Measurements from ENCODE around the gene ZBTB44. TPM values are rescaled to one million over a fixed set of nuclear protein-coding genes. Genes with fewer than 3 reads are reported as not detected.

Gene ZBTB44
- total RNA-seq, 2 experiments from 2014 or later, result 35.0 to 39.8 TPM

DNA sequence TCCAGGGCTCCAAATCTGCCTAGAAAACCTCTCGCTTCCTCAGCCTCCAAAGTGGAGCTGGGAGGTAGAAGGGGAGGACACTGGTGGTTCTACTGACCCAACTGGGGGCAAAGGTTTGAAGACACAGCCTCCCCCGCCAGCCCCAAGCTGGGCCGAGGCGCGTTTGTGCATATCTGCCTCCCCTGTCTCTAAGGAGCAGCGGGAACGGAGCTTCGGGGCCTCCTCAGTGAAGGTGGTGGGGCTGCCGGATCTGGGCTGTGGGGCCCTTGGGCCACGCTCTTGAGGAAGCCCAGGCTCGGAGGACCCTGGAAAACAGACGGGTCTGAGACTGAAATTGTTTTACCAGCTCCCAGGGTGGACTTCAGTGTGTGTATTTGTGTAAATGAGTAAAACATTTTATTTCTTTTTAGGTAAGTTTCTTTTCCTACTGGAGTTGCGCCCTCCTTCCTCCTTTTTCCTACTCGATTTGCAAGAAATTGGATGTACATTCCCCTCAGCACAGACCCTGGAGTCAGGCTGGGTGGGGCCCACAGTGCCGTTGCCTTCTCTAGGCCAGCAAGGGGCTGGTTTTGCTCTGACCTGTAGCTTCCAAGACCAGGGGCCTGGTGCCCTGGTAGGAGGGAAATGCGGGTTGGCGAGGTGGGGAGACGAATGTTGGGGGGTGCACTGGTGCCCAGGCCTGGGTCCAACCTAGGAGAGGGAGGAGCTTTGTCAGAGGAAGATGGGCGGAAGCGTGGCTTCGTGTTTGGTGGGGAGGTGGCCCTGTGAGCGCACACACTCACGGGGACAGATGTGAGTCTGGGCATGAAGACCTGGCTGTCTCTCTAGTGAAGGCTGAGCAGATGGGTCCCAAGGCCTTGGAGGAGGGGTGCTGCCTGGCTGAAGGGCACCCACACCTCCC, 104.5 kb downstream of the ZBTB44 start:
- no peaks in the 10 kb centered on the region for H3K9me3 Mint-ChIP-seq
- CTCF ChIA-PET, result interaction anchor here (0.7 kb wide), 1 partner anchor 10 kb away, joined by 3 read pairs; no protein-coding TSS in a partner anchor
- no peaks in the 10 kb centered on the region for H3K4me1 Mint-ChIP-seq (ENCODE audit: low read depth)
- intact Hi-C loops (cut with micrococcal nuclease), result no loop called here
- H3K4me3 Mint-ChIP-seq, result no peak overlapping the region
- no peaks in the 10 kb centered on the region for H3K27me3 Mint-ChIP-seq (ENCODE audit: low read depth)
- no peak for DNase-seq
- no peaks in the 10 kb centered on the region for H3K36me3 Mint-ChIP-seq (ENCODE audit: low read depth)
- H3K27ac Mint-ChIP-seq, result no peak overlapping the region

DNA sequence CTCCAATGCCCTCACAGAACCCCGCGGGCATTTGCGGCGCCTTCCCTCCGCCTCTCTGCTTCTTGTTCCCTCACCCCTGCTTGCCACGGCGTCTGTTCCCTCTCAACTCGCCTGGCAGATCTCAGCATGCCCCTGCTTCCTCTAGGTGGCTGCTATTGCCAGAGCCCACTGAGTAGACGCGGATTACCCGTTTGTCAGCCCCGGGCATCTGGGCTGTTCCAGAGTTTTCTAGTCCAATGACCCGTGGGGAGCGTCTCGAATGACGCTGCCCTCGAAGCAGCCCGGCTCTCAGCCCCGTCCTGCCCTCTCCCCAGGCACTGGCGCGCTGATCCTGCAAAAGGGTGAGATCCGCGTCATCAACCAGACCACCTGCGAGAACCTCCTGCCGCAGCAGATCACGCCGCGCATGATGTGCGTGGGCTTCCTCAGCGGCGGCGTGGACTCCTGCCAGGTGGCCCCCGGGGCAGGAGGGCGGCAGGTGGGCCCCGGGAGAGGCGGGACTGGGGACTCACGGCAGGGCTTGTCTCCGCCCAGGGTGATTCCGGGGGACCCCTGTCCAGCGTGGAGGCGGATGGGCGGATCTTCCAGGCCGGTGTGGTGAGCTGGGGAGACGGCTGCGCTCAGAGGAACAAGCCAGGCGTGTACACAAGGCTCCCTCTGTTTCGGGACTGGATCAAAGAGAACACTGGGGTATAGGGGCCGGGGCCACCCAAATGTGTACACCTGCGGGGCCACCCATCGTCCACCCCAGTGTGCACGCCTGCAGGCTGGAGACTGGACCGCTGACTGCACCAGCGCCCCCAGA, 105.4 kb downstream of the ZBTB44 start:
- no peak for DNase-seq
- CTCF ChIA-PET, result no interaction called here
- Mint-ChIP-seq H3K27ac (no peak overlapping the region), H3K9me3 (no peaks in the 10 kb centered on the region), H3K27me3 (ENCODE audit: low read depth) (no peaks in the 10 kb centered on the region), H3K36me3 (ENCODE audit: low read depth) (no peaks in the 10 kb centered on the region), H3K4me3 (no peak overlapping the region), H3K4me1 (ENCODE audit: low read depth) (no peaks in the 10 kb centered on the region)
- intact Hi-C loops (cut with micrococcal nuclease), result no loop called here

DNA sequence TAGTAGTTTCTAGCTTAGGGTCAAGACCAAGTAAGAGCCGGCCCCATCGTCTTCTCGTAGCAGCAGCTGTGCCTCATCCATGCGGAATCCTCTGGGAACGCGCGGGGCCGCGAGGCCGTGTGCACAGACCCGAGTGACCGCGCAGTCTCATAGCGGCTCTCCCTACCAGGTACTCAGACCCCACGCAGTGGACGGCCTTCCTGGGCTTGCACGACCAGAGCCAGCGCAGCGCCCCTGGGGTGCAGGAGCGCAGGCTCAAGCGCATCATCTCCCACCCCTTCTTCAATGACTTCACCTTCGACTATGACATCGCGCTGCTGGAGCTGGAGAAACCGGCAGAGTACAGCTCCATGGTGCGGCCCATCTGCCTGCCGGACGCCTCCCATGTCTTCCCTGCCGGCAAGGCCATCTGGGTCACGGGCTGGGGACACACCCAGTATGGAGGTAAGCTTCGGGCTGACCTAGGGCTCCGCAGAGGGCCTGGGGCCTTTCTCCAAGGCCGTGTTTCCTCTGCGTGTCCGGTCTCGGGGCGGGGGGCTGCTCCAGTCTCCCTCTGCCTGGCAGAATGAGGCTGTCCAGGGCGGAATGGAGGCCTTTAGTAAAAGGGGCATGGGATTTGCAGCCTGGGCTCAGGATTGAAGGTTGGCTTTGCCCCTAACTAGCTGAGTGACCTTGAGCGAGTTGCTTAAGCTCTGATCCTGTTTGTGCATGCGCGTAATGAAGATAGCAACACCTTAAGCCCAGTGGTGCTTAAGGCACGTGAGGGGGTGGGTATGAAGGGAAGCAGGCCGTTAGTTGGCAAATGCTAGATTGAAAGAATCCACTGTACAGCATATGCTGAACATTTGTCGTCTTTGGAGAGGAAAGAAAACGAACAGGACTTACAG, 106.2 kb downstream of the ZBTB44 start:
- H3K4me1 Mint-ChIP-seq (ENCODE audit: low read depth), result no peaks in the 10 kb centered on the region
- no peak for DNase-seq
- no peaks in the 10 kb centered on the region for H3K9me3 Mint-ChIP-seq
- H3K27me3 Mint-ChIP-seq (ENCODE audit: low read depth), result no peaks in the 10 kb centered on the region
- H3K4me3 Mint-ChIP-seq, result no peak overlapping the region
- H3K27ac Mint-ChIP-seq, result no peak overlapping the region
- intact Hi-C loops (cut with micrococcal nuclease), result no loop called here
- no peaks in the 10 kb centered on the region for H3K36me3 Mint-ChIP-seq (ENCODE audit: low read depth)
- CTCF ChIA-PET, result interaction anchor here (0.6 kb wide), 1 partner anchor 142 kb away, joined by 3 read pairs; no protein-coding TSS in a partner anchor

DNA sequence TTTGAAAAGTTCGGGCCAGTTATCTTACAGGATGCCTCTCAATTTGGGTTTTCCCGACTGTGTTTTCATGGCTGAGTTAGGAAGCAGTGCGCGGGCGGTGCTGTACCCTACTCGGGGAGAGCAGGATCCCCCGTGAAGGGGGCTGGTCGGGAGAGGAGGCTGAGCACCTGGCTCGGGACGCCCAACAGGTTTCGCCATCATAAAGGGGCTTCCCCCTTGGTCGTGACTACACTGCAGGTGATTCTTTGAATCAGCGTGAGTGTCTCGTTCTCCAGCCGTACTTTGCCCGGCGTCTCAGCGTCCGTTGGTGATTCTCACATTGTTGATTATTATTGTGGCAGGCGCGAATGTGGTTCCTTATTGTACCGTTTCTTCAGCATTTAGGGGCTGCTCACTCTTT, 108.6 kb downstream of the ZBTB44 start:
- DNase-seq, result no peak
- H3K27ac Mint-ChIP-seq, result no peak overlapping the region
- H3K36me3 Mint-ChIP-seq (ENCODE audit: low read depth), result no peaks in the 10 kb centered on the region
- no peaks in the 10 kb centered on the region for H3K27me3 Mint-ChIP-seq (ENCODE audit: low read depth)
- CTCF ChIA-PET, result no interaction called here
- no peak overlapping the region for H3K4me3 Mint-ChIP-seq
- H3K9me3 Mint-ChIP-seq, result no peaks in the 10 kb centered on the region
- H3K4me1 Mint-ChIP-seq (ENCODE audit: low read depth), result no peaks in the 10 kb centered on the region
- intact Hi-C loops (cut with micrococcal nuclease), result no loop called here

DNA sequence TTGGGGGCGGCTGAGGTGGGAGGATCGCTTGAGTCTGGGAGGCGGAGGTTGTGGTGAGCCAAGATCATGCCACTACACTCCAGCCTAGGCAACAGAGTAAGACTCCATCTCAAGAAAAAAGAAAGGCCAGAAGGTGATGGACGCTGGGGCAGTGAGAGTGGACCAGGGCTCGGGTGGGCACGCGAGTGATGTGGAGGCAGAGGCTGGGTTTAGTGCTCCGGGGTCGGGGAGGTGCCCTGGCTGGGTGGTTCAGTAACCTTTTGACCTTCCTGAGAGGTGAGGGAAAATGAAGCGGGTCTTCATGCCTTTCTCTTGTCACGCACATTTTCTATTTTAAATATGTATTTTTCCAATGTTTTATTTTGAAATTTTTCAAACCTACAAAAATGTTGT, 110.0 kb downstream of the ZBTB44 start:
- H3K9me3 Mint-ChIP-seq, result no peaks in the 10 kb centered on the region
- no peak overlapping the region for H3K4me3 Mint-ChIP-seq
- H3K36me3 Mint-ChIP-seq (ENCODE audit: low read depth), result no peaks in the 10 kb centered on the region
- CTCF ChIA-PET, result no interaction called here
- DNase-seq, result no peak
- no peaks in the 10 kb centered on the region for H3K27me3 Mint-ChIP-seq (ENCODE audit: low read depth)
- H3K27ac Mint-ChIP-seq, result no peak overlapping the region
- no peaks in the 10 kb centered on the region for H3K4me1 Mint-ChIP-seq (ENCODE audit: low read depth)
- intact Hi-C loops (cut with micrococcal nuclease), result no loop called here

DNA sequence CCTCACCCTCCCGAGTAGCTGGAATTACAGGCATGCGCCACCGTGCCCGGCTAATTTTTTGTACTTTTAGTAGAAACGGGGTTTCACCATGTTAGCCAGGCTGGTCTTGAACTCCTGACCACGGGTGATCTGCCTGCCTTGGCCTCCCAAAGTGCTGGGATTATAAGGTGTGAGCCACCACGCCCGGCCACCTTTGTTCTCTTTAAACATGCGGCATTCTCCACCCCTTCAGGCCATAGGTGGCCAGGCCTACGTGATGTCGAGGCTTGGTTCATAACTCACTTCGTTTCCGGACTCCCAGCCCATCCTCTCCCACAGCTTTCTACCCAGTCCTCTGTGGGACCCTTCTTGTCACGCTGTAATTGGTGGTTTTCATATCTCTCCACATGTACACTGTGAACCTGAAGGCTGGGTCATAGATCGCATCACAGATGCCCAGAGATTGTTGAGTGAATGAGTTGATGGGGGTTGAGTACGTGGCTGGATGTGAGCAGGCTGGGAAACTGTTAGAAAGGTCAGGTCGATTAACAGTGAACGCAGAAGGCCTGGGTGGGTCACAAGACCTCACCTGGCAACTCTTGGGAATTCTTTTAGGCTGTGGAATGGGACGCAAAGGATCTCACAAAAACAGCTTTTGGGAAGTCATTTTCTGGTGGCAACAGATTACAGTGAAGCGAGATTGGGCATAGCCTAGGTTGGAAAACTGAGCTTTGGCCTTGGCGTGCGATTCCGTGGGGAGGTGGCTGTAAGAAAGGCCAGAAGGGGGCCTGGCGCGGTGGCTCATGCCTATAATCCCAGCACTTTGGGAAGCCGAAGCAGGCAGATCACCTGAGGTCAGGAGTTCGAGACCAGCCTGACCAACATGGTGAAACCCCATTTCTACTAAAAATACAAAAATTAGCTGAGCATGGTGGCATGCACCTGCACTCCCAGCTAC, 110.7 kb downstream of the ZBTB44 start:
- Mint-ChIP-seq H3K27ac (no peak overlapping the region), H3K9me3 (no peaks in the 10 kb centered on the region), H3K27me3 (ENCODE audit: low read depth) (no peaks in the 10 kb centered on the region), H3K36me3 (ENCODE audit: low read depth) (no peaks in the 10 kb centered on the region), H3K4me3 (no peak overlapping the region), H3K4me1 (ENCODE audit: low read depth) (no peaks in the 10 kb centered on the region)
- CTCF ChIA-PET, result interaction anchor here (1.1 kb wide), 1 partner anchor 658 kb away, joined by 4 read pairs; no protein-coding TSS in a partner anchor
- DNase-seq, result no peak
- intact Hi-C loops (cut with micrococcal nuclease), result no loop called here

DNA sequence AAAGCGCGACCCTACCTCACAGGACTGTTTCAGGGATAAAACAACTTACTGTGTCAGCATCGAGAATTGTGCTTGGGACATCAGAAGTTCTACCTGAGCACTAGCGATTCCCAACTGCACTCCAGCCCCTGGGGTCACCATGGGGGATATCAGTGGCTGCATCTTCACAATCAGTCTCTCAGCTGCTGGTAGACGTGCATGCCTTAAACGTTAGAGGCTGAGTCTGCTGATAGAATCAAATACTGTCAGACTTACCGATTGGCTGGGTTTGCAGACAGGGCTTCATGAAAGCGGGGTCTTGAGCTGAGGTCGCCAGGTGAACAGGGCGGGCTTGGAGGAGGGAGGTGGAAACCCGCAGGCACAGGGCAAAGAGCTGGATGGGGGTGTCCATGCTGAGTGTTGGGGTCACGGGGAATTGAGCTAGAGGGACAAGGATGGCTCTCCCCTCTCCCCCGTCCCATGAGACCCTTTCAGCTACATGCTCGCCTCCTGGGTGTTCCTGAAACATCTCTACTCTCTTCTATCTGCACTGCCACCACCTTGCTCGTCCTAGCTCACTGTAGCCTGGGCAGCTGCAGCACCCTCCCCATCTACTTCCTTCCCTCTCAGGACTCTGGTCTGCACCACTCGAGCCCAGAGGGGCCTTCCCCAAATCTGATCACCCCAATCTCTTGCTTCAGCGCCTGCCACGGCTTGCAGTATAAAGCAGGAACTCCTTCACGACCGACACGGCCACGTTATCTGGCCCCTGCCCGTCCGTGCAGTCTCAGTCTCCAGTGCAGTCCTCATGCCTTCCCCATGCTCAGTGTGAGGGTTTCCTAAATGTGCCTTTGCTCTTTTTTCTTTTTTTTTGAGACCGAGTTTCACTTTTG, 111.7 kb downstream of the ZBTB44 start:
- DNase-seq, result no peak

DNA sequence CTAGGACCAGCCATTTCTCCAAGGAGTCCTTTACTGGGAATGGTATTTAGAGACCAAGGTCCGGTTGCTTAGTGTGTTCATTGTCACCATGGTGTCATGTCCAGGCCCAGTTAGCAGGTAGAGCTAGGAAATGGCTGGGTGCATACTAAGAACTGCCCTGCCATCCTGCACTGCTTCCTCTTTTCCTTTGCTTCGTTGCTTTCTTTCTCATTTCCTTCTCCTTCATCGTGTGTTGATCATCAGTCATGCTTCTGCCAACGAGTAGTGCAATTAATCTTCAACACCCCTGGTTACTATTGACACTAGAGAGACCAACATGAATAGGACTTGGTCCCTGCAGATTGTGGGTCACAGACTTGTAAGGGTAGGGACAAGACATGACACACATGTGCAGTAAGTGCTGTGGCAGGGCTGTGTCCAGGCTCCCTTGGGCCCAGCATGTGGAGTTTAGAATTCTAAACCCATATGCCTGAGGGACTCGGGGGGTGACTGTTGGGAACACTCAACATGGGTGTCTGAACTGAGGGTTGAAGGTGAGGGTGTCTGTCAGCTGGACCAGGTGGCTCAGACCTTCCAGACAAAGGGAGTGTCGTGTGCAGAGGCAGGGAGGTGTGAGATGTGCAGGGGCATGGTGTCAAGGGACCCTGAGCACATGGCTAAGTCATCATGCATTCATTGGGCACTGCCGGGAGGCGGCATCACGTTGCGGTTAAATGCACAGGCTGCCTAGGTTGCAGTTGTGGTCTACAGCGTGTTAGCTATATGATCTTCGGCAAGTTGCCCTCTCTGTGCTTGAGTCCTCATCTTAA, 112.5 kb downstream of the ZBTB44 start:
- DNase-seq, result no peak
- CTCF ChIA-PET, result interaction anchor here (0.5 to 1.1 kb wide), 2 partner anchors 494 to 660 kb away, joined by 3 to 4 read pairs; no protein-coding TSS in a partner anchor

More for the DNA sequence above, 111.7 kb downstream of the ZBTB44 start:
- CTCF ChIA-PET, result interaction anchor here (1.1 kb wide), 1 partner anchor 659 kb away, joined by 4 read pairs; no protein-coding TSS in a partner anchor
- Mint-ChIP-seq H3K27me3 (ENCODE audit: low read depth) (no peaks in the 10 kb centered on the region), H3K9me3 (no peaks in the 10 kb centered on the region), H3K27ac (no peak overlapping the region), H3K36me3 (ENCODE audit: low read depth) (no peaks in the 10 kb centered on the region), H3K4me3 (no peak overlapping the region), H3K4me1 (ENCODE audit: low read depth) (no peaks in the 10 kb centered on the region)
- intact Hi-C loops (cut with micrococcal nuclease), result no loop called here

DNA sequence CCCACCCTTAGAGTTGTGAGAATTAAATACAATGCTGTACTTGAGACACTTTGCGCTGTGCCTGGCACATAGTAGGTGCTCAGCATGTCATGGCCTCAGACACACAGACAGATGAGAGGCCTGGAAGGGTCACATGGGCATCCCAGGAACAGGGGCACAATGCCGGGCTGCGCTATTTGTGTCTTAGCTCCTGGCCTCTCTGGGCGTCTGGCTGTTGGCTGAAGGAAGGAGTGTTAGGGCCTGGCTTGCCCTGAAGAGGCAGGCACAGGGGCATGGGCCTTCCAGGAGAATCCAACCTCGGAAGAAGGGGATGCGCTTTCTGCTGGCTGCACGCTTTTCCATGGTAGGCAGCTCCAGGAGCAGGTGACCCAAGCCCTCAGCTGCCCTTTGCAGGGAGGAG, 113.7 kb downstream of the ZBTB44 start:
- no peak overlapping the region for H3K27ac Mint-ChIP-seq
- no peaks in the 10 kb centered on the region for H3K36me3 Mint-ChIP-seq (ENCODE audit: low read depth)
- H3K27me3 Mint-ChIP-seq (ENCODE audit: low read depth), result no peaks in the 10 kb centered on the region
- H3K9me3 Mint-ChIP-seq, result no peaks in the 10 kb centered on the region
- CTCF ChIA-PET, result interaction anchor here (1.8 kb wide), 1 partner anchor 12 kb away, joined by 5 read pairs; no protein-coding TSS in a partner anchor
- no peaks in the 10 kb centered on the region for H3K4me1 Mint-ChIP-seq (ENCODE audit: low read depth)
- H3K4me3 Mint-ChIP-seq, result no peak overlapping the region
- DNase-seq, result no peak
- intact Hi-C loops (cut with micrococcal nuclease), result no loop called here

More for the DNA sequence above, 112.5 kb downstream of the ZBTB44 start:
- Mint-ChIP-seq H3K27ac (no peak overlapping the region), H3K36me3 (ENCODE audit: low read depth) (no peaks in the 10 kb centered on the region), H3K27me3 (ENCODE audit: low read depth) (no peaks in the 10 kb centered on the region), H3K9me3 (no peaks in the 10 kb centered on the region), H3K4me3 (no peak overlapping the region), H3K4me1 (ENCODE audit: low read depth) (no peaks in the 10 kb centered on the region)
- intact Hi-C loops (cut with micrococcal nuclease), result no loop called here

DNA sequence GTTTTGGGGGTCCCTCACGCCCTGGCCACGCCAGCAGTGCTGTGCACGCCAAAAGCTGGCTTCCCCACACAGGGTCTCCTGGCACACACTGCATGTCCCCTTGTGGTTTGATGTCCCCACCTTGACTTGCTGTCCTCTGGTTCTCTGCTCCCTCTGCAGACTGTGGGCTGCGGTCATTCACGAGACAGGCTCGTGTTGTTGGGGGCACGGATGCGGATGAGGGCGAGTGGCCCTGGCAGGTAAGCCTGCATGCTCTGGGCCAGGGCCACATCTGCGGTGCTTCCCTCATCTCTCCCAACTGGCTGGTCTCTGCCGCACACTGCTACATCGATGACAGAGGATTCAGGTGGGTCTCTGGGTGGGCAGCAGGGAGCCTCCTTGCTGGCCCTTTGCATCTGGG, 114.9 kb downstream of the ZBTB44 start:
- CTCF ChIA-PET, result interaction anchor here (1.8 kb wide), 1 partner anchor 13 kb away, joined by 5 read pairs; no protein-coding TSS in a partner anchor
- Mint-ChIP-seq H3K4me3 (no peak overlapping the region), H3K36me3 (ENCODE audit: low read depth) (no peaks in the 10 kb centered on the region), H3K27me3 (ENCODE audit: low read depth) (no peaks in the 10 kb centered on the region), H3K4me1 (ENCODE audit: low read depth) (no peaks in the 10 kb centered on the region), H3K27ac (no peak overlapping the region), H3K9me3 (no peaks in the 10 kb centered on the region)
- no peak for DNase-seq
- intact Hi-C loops (cut with micrococcal nuclease), result no loop called here

Measured in activated naive CD4-positive, alpha-beta T cell treated with anti-CD3 and anti-CD28 coated beads for 36 hours (primary cell).